Nephron (organoid): ENCODE measurements around the gene NRP1.

Experiments used
- H3K27ac Mint-ChIP-seq, 3 experiments: 2 replicates each; pipeline ENCODE4 v1.8.0; 2020; ENCODE audit warnings: mixed read lengths in 3 of 3, mild to moderate bottlenecking in 2 of 3, moderate library complexity in 1 of 3
- H3K27me3 Mint-ChIP-seq: 2 replicates; pipeline ENCODE4 v1.8.0; 2021; ENCODE audit warnings: low read depth, mild to moderate bottlenecking, moderate library complexity, mixed read lengths
- H3K36me3 Mint-ChIP-seq: 2 replicates; pipeline ENCODE4 v1.8.0; 2020; ENCODE audit warnings: low read depth, mixed read lengths
- H3K4me1 Mint-ChIP-seq: 2 replicates; pipeline ENCODE4 v1.8.0; 2020; ENCODE audit warnings: mixed read lengths
- H3K4me3 Mint-ChIP-seq, 3 experiments: 2 replicates each; pipeline ENCODE4 v1.8.0; 2020; ENCODE audit warnings: mild to moderate bottlenecking in 3 of 3, mixed read lengths in 3 of 3, moderate library complexity in 2 of 3
- H3K9me3 Mint-ChIP-seq: 2 replicates; pipeline ENCODE4 v1.8.0; 2020; ENCODE audit warnings: mixed read lengths
- TF ChIP-seq, protein P1 (sequence below), 3 experiments: fragments of 200-600 bp; sonication (generic); IDR thresholded peaks; one replicate each; pipeline ENCODE4 v1.5.0; 2021; ENCODE audit warnings: antibody characterized with exemption in 3 of 3; ENCODE audit not compliant: unreplicated experiment in 3 of 3

The NRP1 gene

DNA sequence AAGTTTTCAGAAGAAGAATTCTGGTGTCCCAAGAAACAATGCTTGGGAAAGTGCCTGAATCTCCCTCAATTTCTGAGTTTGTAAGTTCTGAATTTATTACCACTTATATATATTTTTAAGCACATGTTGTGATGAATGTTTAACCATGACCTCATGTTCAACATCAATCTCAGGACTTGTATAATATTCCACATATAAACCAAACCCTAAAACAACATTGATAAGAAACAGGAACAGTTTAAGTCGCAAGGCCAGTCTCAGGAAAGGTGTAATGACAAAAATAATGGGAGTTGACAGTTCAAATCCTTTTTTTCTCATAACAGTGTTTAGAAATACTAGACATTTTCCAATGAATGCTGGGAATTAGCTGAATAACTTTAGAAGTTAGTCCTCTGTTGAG is 22.8 kb downstream of the NRP1 start:
- Mint-ChIP-seq H3K4me1 (peaks cover 34% of the 10 kb centered on the region), H3K36me3 (peaks cover 79% of the 10 kb centered on the region), H3K4me3 (no peak overlapping the region), H3K27me3 (no peaks in the 10 kb centered on the region), H3K9me3 (peaks cover 2% of the 10 kb centered on the region), H3K27ac (no peak overlapping the region)
- TF ChIP-seq, protein P1, sequence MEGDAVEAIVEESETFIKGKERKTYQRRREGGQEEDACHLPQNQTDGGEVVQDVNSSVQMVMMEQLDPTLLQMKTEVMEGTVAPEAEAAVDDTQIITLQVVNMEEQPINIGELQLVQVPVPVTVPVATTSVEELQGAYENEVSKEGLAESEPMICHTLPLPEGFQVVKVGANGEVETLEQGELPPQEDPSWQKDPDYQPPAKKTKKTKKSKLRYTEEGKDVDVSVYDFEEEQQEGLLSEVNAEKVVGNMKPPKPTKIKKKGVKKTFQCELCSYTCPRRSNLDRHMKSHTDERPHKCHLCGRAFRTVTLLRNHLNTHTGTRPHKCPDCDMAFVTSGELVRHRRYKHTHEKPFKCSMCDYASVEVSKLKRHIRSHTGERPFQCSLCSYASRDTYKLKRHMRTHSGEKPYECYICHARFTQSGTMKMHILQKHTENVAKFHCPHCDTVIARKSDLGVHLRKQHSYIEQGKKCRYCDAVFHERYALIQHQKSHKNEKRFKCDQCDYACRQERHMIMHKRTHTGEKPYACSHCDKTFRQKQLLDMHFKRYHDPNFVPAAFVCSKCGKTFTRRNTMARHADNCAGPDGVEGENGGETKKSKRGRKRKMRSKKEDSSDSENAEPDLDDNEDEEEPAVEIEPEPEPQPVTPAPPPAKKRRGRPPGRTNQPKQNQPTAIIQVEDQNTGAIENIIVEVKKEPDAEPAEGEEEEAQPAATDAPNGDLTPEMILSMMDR (IDR thresholded peaks at IDR 0.05; ENCODE audit: unreplicated experiment in 3 of 3): no peak

DNA sequence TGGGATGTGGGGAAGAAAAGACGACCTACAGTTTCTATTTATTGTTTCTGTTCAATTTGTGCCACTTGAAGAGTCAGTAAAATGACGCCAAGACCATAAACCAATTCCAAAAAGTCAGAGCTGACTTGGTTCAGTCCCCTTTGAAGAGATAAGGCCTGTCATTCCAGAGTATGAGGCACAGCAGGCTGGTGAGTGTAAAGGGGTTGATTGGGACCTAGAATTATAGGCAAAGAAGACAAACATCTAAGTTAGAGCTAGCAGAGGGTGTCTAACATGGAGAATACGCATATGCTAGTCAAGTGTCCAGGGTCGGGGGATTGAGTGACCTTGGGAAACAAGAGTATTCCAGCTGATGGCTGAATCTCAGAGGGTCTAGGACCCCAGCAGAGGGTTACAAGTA is 23.6 kb downstream of the NRP1 start:
- Mint-ChIP-seq H3K36me3 (peaks cover 76% of the 10 kb centered on the region), H3K9me3 (peaks cover 2% of the 10 kb centered on the region), H3K27me3 (no peaks in the 10 kb centered on the region), H3K27ac (no peak overlapping the region), H3K4me1 (peaks cover 34% of the 10 kb centered on the region), H3K4me3 (no peak overlapping the region)
- TF ChIP-seq, protein P1 (IDR thresholded peaks at IDR 0.05; ENCODE audit: unreplicated experiment in 3 of 3): no peak

DNA sequence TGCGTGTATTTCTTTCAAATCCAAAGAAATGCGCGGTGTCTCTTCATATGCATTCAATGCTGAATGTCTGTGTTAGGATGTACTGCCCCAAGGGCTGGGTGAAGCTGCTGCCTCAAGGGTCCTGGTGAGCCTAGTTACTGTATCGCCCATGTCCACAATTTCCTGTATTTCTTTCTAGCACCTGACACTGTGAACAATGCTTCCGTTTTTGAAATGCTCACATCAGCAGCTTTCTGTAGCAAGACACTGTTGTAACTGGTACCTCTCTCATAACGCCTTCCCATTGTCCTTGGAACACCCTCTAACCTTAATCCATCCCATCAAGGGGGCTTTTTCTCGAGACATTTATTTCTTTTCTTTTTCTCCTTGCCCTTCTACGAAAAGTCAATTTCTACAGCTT is 25.1 kb downstream of the NRP1 start:
- TF ChIP-seq, protein P1 (IDR thresholded peaks at IDR 0.05; ENCODE audit: unreplicated experiment in 3 of 3): no peak
- H3K9me3 Mint-ChIP-seq: peaks cover 2% of the 10 kb centered on the region
- H3K4me3 Mint-ChIP-seq: no peak overlapping the region
- peak overlapping the region in 1 of 3 experiments; percentile 36 for H3K27ac Mint-ChIP-seq
- H3K4me1 Mint-ChIP-seq: peaks cover 20% of the 10 kb centered on the region
- no peaks in the 10 kb centered on the region for H3K27me3 Mint-ChIP-seq
- peaks cover 71% of the 10 kb centered on the region for H3K36me3 Mint-ChIP-seq

DNA sequence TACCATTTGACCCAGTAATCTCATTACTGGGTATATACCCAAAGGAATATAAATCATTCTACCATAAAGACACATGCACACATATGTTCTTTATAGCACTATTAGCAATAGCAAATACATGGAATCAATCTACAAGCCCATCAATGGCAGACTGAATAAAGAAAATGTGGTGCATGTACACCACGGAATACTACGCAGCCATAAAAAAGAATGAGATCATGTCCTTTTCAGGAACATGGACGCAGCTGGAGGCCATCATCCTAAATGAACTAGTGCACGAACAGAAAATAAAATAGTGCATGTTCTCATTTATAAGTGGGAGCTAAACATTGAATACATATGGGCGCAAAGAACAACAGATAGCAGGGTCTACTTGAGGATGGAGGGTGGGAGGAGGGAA is 26.6 kb downstream of the NRP1 start:
- Mint-ChIP-seq H3K36me3 (peaks cover 69% of the 10 kb centered on the region), H3K27ac (no peak overlapping the region), H3K9me3 (no peaks in the 10 kb centered on the region), H3K4me3 (no peak overlapping the region), H3K27me3 (no peaks in the 10 kb centered on the region), H3K4me1 (peaks cover 29% of the 10 kb centered on the region)
- TF ChIP-seq, protein P1 (IDR thresholded peaks at IDR 0.05; ENCODE audit: unreplicated experiment in 3 of 3): no peak

DNA sequence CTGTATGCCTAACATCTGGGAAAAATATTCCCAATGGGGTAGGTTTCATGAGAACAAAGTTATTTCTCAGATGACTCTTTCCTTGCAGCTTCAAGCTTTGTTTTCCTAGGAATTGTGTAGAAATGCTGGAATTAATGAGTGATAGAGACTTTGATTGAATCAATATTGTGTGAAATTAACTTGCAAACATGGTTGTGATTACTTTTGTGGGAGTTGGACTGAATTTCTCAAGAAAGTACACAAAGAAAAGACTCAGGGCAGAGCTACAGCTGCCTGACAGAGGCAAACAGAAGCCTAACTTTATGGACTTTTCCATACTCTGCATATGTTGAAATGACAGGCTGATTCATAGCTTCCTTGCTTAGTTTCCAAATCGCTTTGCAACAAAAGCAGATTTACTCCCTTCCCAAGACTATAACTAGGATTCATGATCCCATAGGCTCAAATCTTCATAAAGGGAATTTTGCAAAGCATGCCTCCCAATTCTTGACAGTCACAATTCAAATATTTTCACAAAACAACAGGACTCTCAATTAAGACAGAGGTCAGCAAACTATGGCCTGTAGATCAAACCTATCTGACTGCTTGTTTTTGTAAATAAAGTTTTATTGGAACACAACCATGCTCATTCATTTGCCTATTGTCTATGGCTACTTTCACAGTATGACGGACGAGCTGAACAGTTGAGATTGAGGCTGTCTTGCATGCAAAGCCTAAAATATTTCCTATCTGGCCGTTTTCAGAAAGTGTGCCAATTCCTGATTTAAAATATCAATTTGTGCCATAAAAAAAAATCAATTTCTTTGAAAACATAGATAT is 27.6 kb downstream of the NRP1 start:
- Mint-ChIP-seq H3K27me3 (no peaks in the 10 kb centered on the region), H3K4me3 (no peak overlapping the region), H3K9me3 (no peaks in the 10 kb centered on the region), H3K4me1 (peaks cover 39% of the 10 kb centered on the region), H3K27ac (peak overlapping the region; percentile 70 to 88 (median 87)), H3K36me3 (peaks cover 74% of the 10 kb centered on the region)
- TF ChIP-seq, protein P1 (IDR thresholded peaks at IDR 0.05; ENCODE audit: unreplicated experiment in 3 of 3): no peak

DNA sequence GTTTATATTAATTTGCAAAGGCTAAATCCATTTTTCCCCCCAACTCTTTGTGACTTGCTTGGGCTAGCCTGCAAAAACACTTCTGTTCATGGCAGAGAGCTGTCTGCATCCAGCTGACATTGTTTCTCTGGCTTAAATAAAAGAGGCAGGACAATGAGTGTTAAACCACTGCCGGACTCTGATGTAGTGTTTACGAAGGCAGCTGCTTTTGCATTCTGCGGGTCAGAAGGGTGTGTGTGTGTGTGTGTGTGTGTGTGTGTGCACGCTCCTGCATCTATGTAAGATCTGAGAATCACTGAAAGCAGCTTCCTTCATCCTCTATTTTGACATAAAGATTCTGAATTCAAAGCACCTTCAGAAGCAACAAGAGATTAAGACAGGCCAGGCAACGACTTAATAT is 28.3 kb downstream of the NRP1 start:
- TF ChIP-seq, protein P1 (IDR thresholded peaks at IDR 0.05; ENCODE audit: unreplicated experiment in 3 of 3): no peak
- Mint-ChIP-seq H3K27ac (peak overlapping the region; percentile 70 to 88 (median 87)), H3K36me3 (peaks cover 71% of the 10 kb centered on the region), H3K4me3 (no peak overlapping the region), H3K4me1 (peaks cover 44% of the 10 kb centered on the region), H3K27me3 (no peaks in the 10 kb centered on the region), H3K9me3 (no peaks in the 10 kb centered on the region)
